ENCODE results near the gene KLHL7. TPM values are rescaled to one million over a fixed set of nuclear protein-coding genes. Genes with fewer than 3 reads are reported as not detected.

KLHL7 gene
- polyA plus RNA-seq, 1 donor from 2014 or later, result 21.0 TPM

- Mint-ChIP-seq H3K27ac (no peak overlapping the region), H3K4me1 (no peaks in the 10 kb centered on the region), H3K4me3 (no peak overlapping the region), H3K9me3 (peaks cover 0 to 8% (median 0%) of the 10 kb centered on the region in 3 donors), H3K27me3 (peaks cover 1% of the 10 kb centered on the region), H3K36me3 (peaks cover 6% of the 10 kb centered on the region)
Measured at GRCh38 chr7:23098460-23098859, 7.1 kb upstream of the KLHL7 start.

- Mint-ChIP-seq H3K36me3 (peaks cover 6% of the 10 kb centered on the region), H3K27ac (no peak overlapping the region), H3K4me3 (no peak overlapping the region), H3K27me3 (no peaks in the 10 kb centered on the region), H3K4me1 (peaks cover 1 to 5% (median 2%) of the 10 kb centered on the region in 3 donors), H3K9me3 (peaks cover 0 to 4% (median 0%) of the 10 kb centered on the region in 3 donors)
Measured at GRCh38 chr7:23100697-23101096, 4.9 kb upstream of the KLHL7 start.

GRCh38 chr7:23105086-23105643, 420 bp upstream of the KLHL7 start:
- peak overlapping the region; percentile 93 to 97 (median 96) for H3K27ac Mint-ChIP-seq
- H3K36me3 Mint-ChIP-seq, result peaks cover 2% of the 10 kb centered on the region
- H3K9me3 Mint-ChIP-seq, result peaks cover 0 to 4% (median 0%) of the 10 kb centered on the region in 3 donors
- H3K4me3 Mint-ChIP-seq, result peak overlapping the region; percentile 97 to 100 (median 99)
- no peaks in the 10 kb centered on the region for H3K27me3 Mint-ChIP-seq
- peaks cover 18 to 33% (median 31%) of the 10 kb centered on the region in 3 donors for H3K4me1 Mint-ChIP-seq

GRCh38 chr7:23106057-23106822, 655 bp downstream of the KLHL7 start:
- peaks cover 0 to 4% (median 0%) of the 10 kb centered on the region in 3 donors for H3K9me3 Mint-ChIP-seq
- H3K27me3 Mint-ChIP-seq, result no peaks in the 10 kb centered on the region
- H3K27ac Mint-ChIP-seq, result peak overlapping the region; percentile 93 to 97 (median 96)
- peaks cover 18 to 34% (median 32%) of the 10 kb centered on the region in 3 donors for H3K4me1 Mint-ChIP-seq
- H3K36me3 Mint-ChIP-seq, result peaks cover 2% of the 10 kb centered on the region
- peak overlapping the region; percentile 97 to 100 (median 99) for H3K4me3 Mint-ChIP-seq

GRCh38 chr7:23106823-23107663, 1.5 kb downstream of the KLHL7 start:
- Mint-ChIP-seq H3K27me3 (no peaks in the 10 kb centered on the region), H3K9me3 (peaks cover 0 to 4% (median 0%) of the 10 kb centered on the region in 3 donors), H3K36me3 (peaks cover 2% of the 10 kb centered on the region), H3K4me1 (peaks cover 18 to 36% (median 35%) of the 10 kb centered on the region in 3 donors), H3K27ac (peak overlapping the region in 1 of 3 donors; percentile 93), H3K4me3 (peak overlapping the region; percentile 97 to 100 (median 99))

GRCh38 chr7:23107781-23108180, 2.2 kb downstream of the KLHL7 start:
- H3K36me3 Mint-ChIP-seq, result peaks cover 2% of the 10 kb centered on the region
- no peaks in the 10 kb centered on the region for H3K9me3 Mint-ChIP-seq
- no peaks in the 10 kb centered on the region for H3K27me3 Mint-ChIP-seq
- peak overlapping the region in 1 of 3 donors; percentile 93 for H3K27ac Mint-ChIP-seq
- H3K4me3 Mint-ChIP-seq, result peak overlapping the region in 2 of 4 donors; percentile 99 to 100
- peaks cover 20 to 40% (median 36%) of the 10 kb centered on the region in 3 donors for H3K4me1 Mint-ChIP-seq

GRCh38 chr7:23108995-23109394, 3.4 kb downstream of the KLHL7 start:
- Mint-ChIP-seq H3K27ac (no peak overlapping the region), H3K4me1 (peaks cover 20 to 40% (median 39%) of the 10 kb centered on the region in 3 donors), H3K36me3 (peaks cover 2% of the 10 kb centered on the region), H3K9me3 (no peaks in the 10 kb centered on the region), H3K4me3 (peak overlapping the region in 2 of 4 donors; percentile 47 to 100), H3K27me3 (no peaks in the 10 kb centered on the region)

- H3K36me3 Mint-ChIP-seq, result peaks cover 2% of the 10 kb centered on the region
- H3K9me3 Mint-ChIP-seq, result no peaks in the 10 kb centered on the region
- H3K4me1 Mint-ChIP-seq, result peaks cover 20 to 40% (median 40%) of the 10 kb centered on the region in 3 donors
- H3K4me3 Mint-ChIP-seq, result peak overlapping the region in 1 of 4 donors; percentile 82
- H3K27ac Mint-ChIP-seq, result no peak overlapping the region
- no peaks in the 10 kb centered on the region for H3K27me3 Mint-ChIP-seq
Measured at GRCh38 chr7:23109470-23109869, 3.9 kb downstream of the KLHL7 start.

- H3K27me3 Mint-ChIP-seq, result no peaks in the 10 kb centered on the region
- H3K9me3 Mint-ChIP-seq, result no peaks in the 10 kb centered on the region
- peaks cover 7 to 20% (median 10%) of the 10 kb centered on the region in 3 donors for H3K4me1 Mint-ChIP-seq
- H3K27ac Mint-ChIP-seq, result no peak overlapping the region
- H3K4me3 Mint-ChIP-seq, result no peak overlapping the region
- H3K36me3 Mint-ChIP-seq, result peaks cover 10% of the 10 kb centered on the region
Measured at GRCh38 chr7:23114896-23115295, 9.3 kb downstream of the KLHL7 start.

GRCh38 chr7:23115991-23116390, 10.4 kb downstream of the KLHL7 start:
- no peak overlapping the region for H3K4me3 Mint-ChIP-seq
- peaks cover 5 to 16% (median 6%) of the 10 kb centered on the region in 3 donors for H3K4me1 Mint-ChIP-seq
- H3K27me3 Mint-ChIP-seq, result no peaks in the 10 kb centered on the region
- H3K27ac Mint-ChIP-seq, result peak overlapping the region in 1 of 3 donors; percentile 82
- H3K36me3 Mint-ChIP-seq, result peaks cover 8% of the 10 kb centered on the region
- no peaks in the 10 kb centered on the region for H3K9me3 Mint-ChIP-seq

GRCh38 chr7:23117841-23118240, 12.3 kb downstream of the KLHL7 start:
- H3K36me3 Mint-ChIP-seq, result peaks cover 8% of the 10 kb centered on the region
- no peak overlapping the region for H3K27ac Mint-ChIP-seq
- no peaks in the 10 kb centered on the region for H3K27me3 Mint-ChIP-seq
- H3K4me3 Mint-ChIP-seq, result peak overlapping the region in 1 of 4 donors; percentile 42
- peaks cover 4 to 8% (median 4%) of the 10 kb centered on the region in 3 donors for H3K4me1 Mint-ChIP-seq
- no peaks in the 10 kb centered on the region for H3K9me3 Mint-ChIP-seq

- peaks cover 0 to 8% (median 4%) of the 10 kb centered on the region in 3 donors for H3K4me1 Mint-ChIP-seq
- H3K27me3 Mint-ChIP-seq, result no peaks in the 10 kb centered on the region
- no peaks in the 10 kb centered on the region for H3K9me3 Mint-ChIP-seq
- peaks cover 8% of the 10 kb centered on the region for H3K36me3 Mint-ChIP-seq
- no peak overlapping the region for H3K27ac Mint-ChIP-seq
- no peak overlapping the region for H3K4me3 Mint-ChIP-seq
Measured at GRCh38 chr7:23120106-23120505, 14.5 kb downstream of the KLHL7 start.

- Mint-ChIP-seq H3K36me3 (peaks cover 6% of the 10 kb centered on the region), H3K4me3 (no peak overlapping the region), H3K4me1 (peaks cover 0 to 8% (median 4%) of the 10 kb centered on the region in 3 donors), H3K27me3 (no peaks in the 10 kb centered on the region), H3K9me3 (no peaks in the 10 kb centered on the region), H3K27ac (no peak overlapping the region)
Measured at GRCh38 chr7:23121165-23121564, 15.6 kb downstream of the KLHL7 start.

GRCh38 chr7:23123007-23123406, 17.4 kb downstream of the KLHL7 start:
- Mint-ChIP-seq H3K27me3 (no peaks in the 10 kb centered on the region), H3K4me3 (no peak overlapping the region), H3K4me1 (peaks cover 0 to 2% (median 0%) of the 10 kb centered on the region in 3 donors), H3K36me3 (peaks cover 2% of the 10 kb centered on the region), H3K9me3 (no peaks in the 10 kb centered on the region), H3K27ac (no peak overlapping the region)

- no peaks in the 10 kb centered on the region for H3K9me3 Mint-ChIP-seq
- peaks cover 3% of the 10 kb centered on the region for H3K36me3 Mint-ChIP-seq
- peaks cover 0 to 2% (median 0%) of the 10 kb centered on the region in 3 donors for H3K4me1 Mint-ChIP-seq
- H3K4me3 Mint-ChIP-seq, result no peak overlapping the region
- H3K27me3 Mint-ChIP-seq, result no peaks in the 10 kb centered on the region
- H3K27ac Mint-ChIP-seq, result no peak overlapping the region
Measured at GRCh38 chr7:23123465-23123864, 17.9 kb downstream of the KLHL7 start.
